Measurements from ENCODE around the gene NCAPD2.

DNA sequence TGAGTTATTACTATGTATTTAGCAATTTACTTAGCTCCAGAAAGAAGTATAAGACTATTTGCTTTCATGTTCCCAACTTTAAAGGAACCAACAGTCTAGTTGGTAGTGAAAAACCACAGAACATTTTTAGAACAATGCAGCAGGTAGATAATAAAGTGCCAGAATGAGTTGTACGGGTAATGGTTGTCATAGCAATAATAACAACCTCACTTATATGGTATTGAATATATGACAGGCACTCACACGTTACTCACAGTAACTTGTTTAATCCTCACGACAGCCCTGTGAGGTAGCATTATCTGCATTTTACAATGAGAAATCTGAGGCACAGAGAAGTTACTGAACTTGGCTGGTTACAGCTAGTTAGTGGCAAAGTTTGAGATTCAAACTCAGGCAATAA is 29.8 kb downstream of the NCAPD2 start:
- TF ChIP-seq, protein P1, sequence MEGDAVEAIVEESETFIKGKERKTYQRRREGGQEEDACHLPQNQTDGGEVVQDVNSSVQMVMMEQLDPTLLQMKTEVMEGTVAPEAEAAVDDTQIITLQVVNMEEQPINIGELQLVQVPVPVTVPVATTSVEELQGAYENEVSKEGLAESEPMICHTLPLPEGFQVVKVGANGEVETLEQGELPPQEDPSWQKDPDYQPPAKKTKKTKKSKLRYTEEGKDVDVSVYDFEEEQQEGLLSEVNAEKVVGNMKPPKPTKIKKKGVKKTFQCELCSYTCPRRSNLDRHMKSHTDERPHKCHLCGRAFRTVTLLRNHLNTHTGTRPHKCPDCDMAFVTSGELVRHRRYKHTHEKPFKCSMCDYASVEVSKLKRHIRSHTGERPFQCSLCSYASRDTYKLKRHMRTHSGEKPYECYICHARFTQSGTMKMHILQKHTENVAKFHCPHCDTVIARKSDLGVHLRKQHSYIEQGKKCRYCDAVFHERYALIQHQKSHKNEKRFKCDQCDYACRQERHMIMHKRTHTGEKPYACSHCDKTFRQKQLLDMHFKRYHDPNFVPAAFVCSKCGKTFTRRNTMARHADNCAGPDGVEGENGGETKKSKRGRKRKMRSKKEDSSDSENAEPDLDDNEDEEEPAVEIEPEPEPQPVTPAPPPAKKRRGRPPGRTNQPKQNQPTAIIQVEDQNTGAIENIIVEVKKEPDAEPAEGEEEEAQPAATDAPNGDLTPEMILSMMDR (IDR thresholded peaks at IDR 0.05): no peak
- no peak for TF ChIP-seq EZH2 (IDR thresholded peaks at IDR 0.05)

Measured in neural progenitor cell (in vitro differentiated cells).